Ascending aorta (tissue), 2 donors: ENCODE measurements around the gene FCER2. TPM values are rescaled to one million over a fixed set of nuclear protein-coding genes. Genes with fewer than 3 reads are reported as not detected.

ENCODE experiments used
- DNase-seq, 2 donors: peaks; one replicate each; pipeline ENCODE4 v3.0.0-alpha.2; 2019; ENCODE audit warnings: low spot score in 2 of 2
- H3K27ac ChIP-seq, 2 donors: fragments of 200-600 bp; sonication (generic); one replicate each; pipeline ENCODE4 v1.5.1; 2016 to 2017; ENCODE audit warnings: mild to moderate bottlenecking in 1 of 2
- H3K27me3 ChIP-seq: fragments of 200-600 bp; sonication (generic); one replicate; pipeline ENCODE4 v1.5.1; 2017
- H3K36me3 ChIP-seq, 2 donors: fragments of 200-600 bp; sonication (generic); one replicate each; pipeline ENCODE4 v1.5.1; 2016
- H3K4me1 ChIP-seq, 2 donors: fragments of 200-600 bp; sonication (generic); one replicate each; pipeline ENCODE4 v1.5.1; 2016 to 2017; ENCODE audit warnings: mild to moderate bottlenecking in 1 of 2
- H3K4me3 ChIP-seq, 2 donors: fragments of 200-600 bp; sonication (generic); one replicate each; pipeline ENCODE4 v1.5.1; 2016 to 2017; ENCODE audit warnings: mild to moderate bottlenecking in 1 of 2
- H3K9me3 ChIP-seq, 2 donors: fragments of 200-600 bp; sonication (generic); one replicate each; pipeline ENCODE4 v1.5.1; 2016
- CTCF ChIP-seq, 3 experiments: fragments of 200-600 bp in 2 of 3; fragments of 450-650 bp in 1 of 3; sonication (generic) in 2 of 3; IDR thresholded peaks; one replicate each; pipeline ENCODE4 v1.5.1; 2016 to 2019; ENCODE audit warnings: antibody characterized with exemption in 3 of 3, mild to moderate bottlenecking in 1 of 3, moderate library complexity in 1 of 3
- intact Hi-C: fragments of 100-400 bp; cut with DNase I; formaldehyde crosslinking; loops from one replicate; pipeline ENCODE4 v1.15.1; 2023
- total RNA-seq: library from RNA; depleted of rRNA; stranded (reverse); fragments of >200 nt; gene quantifications from one replicate; pipeline ENCODE4 v1.1.0, GENCODE V29; 2016

Gene FCER2
- total RNA-seq, 1 donor from 2014 or later: not detected

- Histone ChIP-seq H3K4me3 (no peak overlapping the region), H3K27me3 (no peaks in the 10 kb centered on the region), H3K9me3 (no peaks in the 10 kb centered on the region), H3K27ac (no peak overlapping the region), H3K4me1 (no peaks in the 10 kb centered on the region), H3K36me3 (no peaks in the 10 kb centered on the region)
- no peak for DNase-seq
- intact Hi-C loops: no loop called here
- TF ChIP-seq CTCF (IDR thresholded peaks at IDR 0.05): no peak
Observed at GRCh38 chr19:7736148-7736547, 34.2 kb upstream of the FCER2 start.

- no peak for DNase-seq
- intact Hi-C loops: no loop called here
- Histone ChIP-seq H3K36me3 (no peaks in the 10 kb centered on the region), H3K4me1 (no peaks in the 10 kb centered on the region), H3K9me3 (no peaks in the 10 kb centered on the region), H3K27ac (no peak overlapping the region), H3K4me3 (no peak overlapping the region), H3K27me3 (no peaks in the 10 kb centered on the region)
- no peak for TF ChIP-seq CTCF (IDR thresholded peaks at IDR 0.05)
Observed at GRCh38 chr19:7734220-7735203, 32.6 kb upstream of the FCER2 start.

GRCh38 chr19:7733376-7733775, 31.4 kb upstream of the FCER2 start:
- no peaks in the 10 kb centered on the region for H3K4me1 ChIP-seq
- H3K27me3 ChIP-seq: no peaks in the 10 kb centered on the region
- DNase-seq: no peak
- H3K27ac ChIP-seq: no peak overlapping the region
- no peaks in the 10 kb centered on the region for H3K9me3 ChIP-seq
- no peaks in the 10 kb centered on the region for H3K36me3 ChIP-seq
- H3K4me3 ChIP-seq: no peak overlapping the region
- TF ChIP-seq CTCF (IDR thresholded peaks at IDR 0.05): no peak
- intact Hi-C loops: no loop called here

GRCh38 chr19:7732045-7732444, 30.1 kb upstream of the FCER2 start, which contains the start of gene CLEC4G:
TSS of gene CLEC4G (minus strand) at chr19:7732110. CDS start at chr19:7732102, 8 bp downstream.
- Histone ChIP-seq H3K4me1 (no peaks in the 10 kb centered on the region), H3K4me3 (no peak within 1 kb of the TSS), H3K9me3 (no peaks in the 10 kb centered on the region), H3K27ac (no peak within 1 kb of the TSS), H3K27me3 (no peaks in the 10 kb centered on the region), H3K36me3 (no peaks in the 10 kb centered on the region)
- no peak for TF ChIP-seq CTCF (IDR thresholded peaks at IDR 0.05)
- DNase-seq: no peak
- intact Hi-C loops: no loop called here

- Histone ChIP-seq H3K36me3 (no peaks in the 10 kb centered on the region), H3K27me3 (no peaks in the 10 kb centered on the region), H3K9me3 (no peaks in the 10 kb centered on the region), H3K27ac (no peak overlapping the region), H3K4me1 (no peaks in the 10 kb centered on the region), H3K4me3 (no peak overlapping the region)
- TF ChIP-seq CTCF (IDR thresholded peaks at IDR 0.05): no peak
- intact Hi-C loops: no loop called here
- no peak for DNase-seq
Observed at GRCh38 chr19:7731615-7732014, 29.7 kb upstream of the FCER2 start.
